Activated CD8-positive, alpha-beta memory T cell treated with anti-CD3 and anti-CD28 coated beads for 24 hours (primary cell): Measurements from ENCODE around the gene KPNB1.

ENCODE experiments used
- DNase-seq: peaks from one replicate; pipeline ENCODE4 v3.0.0-alpha.2; 2020

The KPNB1 gene

GRCh38 chr17:47638903-47639302, 10.8 kb upstream of the KPNB1 start:
- no peak for DNase-seq

DNA sequence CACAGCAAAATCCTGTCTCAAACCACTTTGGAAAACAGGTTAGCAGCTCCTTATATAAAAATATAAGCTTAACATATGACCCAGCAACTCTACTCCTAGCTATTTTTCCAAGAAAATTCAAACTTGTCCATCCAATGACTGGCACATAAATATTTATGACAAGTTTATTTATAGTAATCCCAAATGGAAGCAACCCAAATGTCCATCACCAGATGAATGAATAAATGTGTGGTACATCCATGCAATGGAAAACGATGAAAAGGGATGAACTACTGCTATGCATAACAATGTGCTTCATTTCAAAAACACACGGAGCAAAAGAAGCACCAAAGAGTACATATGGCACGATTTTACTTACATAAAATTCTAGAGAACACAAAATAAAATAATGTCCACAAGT, 9.6 kb upstream of the KPNB1 start:
- DNase-seq: no peak

- DNase-seq: no peak
These were observed 8.5 kb upstream of the KPNB1 start for GRCh38 chr17:47641202-47641601.

DNA sequence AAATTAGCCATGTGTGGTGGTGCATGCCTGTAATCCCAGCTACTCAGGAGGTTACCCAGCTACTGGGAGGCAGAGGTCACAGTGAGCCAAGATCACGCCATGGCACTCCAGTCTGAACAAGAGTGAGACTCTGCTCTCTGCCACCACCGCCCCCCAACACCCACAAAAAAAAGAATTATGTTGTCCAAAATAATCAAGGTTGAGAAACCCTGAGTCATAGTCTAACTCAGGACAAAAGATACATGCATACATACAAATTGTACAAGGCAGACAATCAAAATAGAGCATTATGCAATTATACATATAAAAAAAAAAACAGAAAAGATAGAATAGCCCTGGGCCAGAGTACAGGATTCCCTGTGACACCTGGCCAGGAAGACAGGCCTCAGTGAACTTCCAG, 6.6 kb upstream of the KPNB1 start:
- DNase-seq: no peak

GRCh38 chr17:47644324-47644723, 5.4 kb upstream of the KPNB1 start:
- DNase-seq: no peak

GRCh38 chr17:47649972-47650524, 329 bp downstream of the KPNB1 start:
- no peak for DNase-seq

- peak; percentile 94 for DNase-seq
These were observed 1.1 kb downstream of the KPNB1 start for GRCh38 chr17:47650525-47651522.

DNA sequence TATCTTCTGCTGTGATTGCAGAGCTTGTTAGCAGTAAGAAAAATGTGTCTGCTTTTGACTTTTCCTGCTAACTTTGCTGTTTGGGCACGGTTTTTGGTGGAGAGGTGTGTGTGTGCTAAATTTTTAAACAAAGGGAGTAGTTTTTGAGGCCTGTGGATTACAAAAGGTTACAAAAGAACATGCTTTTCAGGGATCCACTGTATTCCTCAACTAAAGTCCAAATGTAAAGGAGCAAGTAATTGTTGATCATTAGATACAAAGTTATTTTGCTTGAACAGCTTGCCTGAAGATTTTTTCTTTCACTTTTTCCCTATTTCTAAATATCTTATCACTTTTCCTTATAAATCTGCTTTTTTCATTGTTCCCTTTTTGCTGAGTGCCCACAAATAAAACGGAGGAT, 2.0 kb downstream of the KPNB1 start:
- no peak for DNase-seq

DNA sequence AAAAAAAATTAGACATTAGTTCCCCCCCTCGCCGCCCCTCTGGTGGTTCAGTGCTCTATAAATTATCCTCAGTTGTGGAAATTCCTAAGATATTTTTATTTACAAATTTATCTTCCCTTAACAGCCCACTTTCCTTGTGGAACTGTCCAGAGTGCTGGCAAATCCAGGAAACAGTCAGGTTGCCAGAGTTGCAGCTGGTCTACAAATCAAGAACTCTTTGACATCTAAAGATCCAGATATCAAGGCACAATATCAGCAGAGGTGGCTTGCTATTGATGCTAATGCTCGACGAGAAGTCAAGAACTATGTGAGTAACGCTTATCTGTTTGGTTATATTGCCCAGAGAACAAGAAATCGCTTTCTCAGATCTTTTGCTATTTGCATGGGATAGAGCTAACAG, 2.9 kb downstream of the KPNB1 start:
- DNase-seq: no peak

DNA sequence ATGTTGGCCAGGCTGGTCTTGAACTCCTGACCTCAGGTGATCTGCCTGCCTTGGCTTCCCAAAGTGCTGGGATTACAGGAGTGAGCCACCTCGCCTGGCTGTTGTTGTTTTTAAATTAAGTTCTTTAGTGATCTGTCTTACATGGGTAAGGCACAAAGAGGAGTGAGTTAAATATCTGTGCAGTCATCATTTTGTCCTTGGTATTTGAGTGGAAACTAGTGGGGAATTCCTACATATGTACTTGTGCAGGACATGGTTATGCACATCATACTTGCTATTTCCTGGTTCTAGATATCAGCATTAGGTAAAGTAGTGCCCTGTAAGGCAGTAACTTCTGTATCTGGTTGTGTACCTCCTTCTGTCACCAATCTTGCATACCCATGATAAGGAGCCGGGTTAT, 3.7 kb downstream of the KPNB1 start:
- no peak for DNase-seq

GRCh38 chr17:47654991-47655390, 5.3 kb downstream of the KPNB1 start:
- no peak for DNase-seq

- DNase-seq: no peak
These were observed 10.4 kb downstream of the KPNB1 start for GRCh38 chr17:47660064-47660492.

DNA sequence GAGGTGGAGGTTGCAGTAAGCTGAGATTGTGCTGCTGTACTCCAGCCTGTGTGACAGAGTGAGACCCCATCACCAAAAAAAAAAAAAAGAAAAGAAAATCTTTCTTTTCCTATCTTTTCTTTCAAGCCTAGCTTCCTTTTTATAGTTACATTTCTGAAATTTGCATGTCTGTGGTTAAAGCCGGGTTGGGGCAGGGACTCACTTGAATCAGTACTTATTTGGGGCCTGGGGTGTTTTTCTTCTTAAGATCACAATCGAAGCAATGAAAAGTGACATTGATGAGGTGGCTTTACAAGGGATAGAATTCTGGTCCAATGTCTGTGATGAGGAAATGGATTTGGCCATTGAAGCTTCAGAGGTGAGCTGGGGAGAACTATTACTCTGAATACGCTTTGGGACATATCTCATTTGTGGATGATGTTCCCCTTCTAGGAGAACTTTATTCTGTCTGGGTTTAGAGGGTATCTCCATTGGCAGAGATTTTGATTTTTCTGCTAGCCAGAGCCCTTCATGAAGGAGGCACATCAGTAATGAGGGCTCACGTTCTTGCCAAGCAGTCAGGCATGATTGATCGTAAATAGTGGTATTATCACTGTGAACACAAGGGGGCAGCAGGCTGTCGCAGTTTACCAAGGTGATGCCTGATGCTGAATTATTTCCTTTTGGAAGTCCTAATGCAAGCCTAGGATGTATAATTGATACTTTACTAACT, 14.3 kb downstream of the KPNB1 start:
- peak; percentile 72 for DNase-seq

DNA sequence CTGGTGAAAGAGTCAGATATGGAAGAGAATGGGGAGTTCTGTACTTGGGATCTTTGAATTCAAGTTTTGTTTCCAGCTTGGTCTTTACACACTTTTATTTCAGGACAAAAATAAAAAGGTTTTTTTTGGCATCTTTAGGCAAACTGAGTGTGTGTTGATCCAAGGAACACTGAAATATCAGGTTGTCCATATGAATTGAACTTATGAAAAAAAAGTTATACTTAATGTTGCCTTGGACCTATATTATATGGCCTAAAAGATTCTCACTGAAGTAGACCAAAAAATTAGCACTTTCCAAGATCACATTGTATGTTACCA, 14.9 kb downstream of the KPNB1 start:
- DNase-seq: no peak

- DNase-seq: no peak
These were observed 15.9 kb downstream of the KPNB1 start for GRCh38 chr17:47665655-47666054.

DNA sequence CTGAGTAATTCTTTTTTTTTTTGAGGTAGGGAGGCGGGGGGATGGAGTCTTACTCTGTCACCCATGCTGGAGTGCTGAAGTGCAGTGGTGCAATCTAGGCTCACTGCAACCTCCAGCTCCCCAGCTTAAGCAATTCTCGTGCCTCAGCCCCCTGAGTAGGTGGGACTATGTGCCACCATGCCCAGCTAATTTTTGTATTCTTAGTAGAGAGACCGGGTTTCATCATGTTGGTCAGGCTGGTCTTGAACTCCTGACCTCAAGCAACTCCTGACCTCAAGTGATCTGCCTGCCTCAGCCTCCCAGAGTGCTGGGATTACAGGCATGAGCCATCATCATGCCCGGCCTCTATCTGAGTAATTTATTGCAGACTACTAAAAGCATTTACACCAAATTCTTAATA, 19.4 kb downstream of the KPNB1 start:
- DNase-seq: no peak

DNA sequence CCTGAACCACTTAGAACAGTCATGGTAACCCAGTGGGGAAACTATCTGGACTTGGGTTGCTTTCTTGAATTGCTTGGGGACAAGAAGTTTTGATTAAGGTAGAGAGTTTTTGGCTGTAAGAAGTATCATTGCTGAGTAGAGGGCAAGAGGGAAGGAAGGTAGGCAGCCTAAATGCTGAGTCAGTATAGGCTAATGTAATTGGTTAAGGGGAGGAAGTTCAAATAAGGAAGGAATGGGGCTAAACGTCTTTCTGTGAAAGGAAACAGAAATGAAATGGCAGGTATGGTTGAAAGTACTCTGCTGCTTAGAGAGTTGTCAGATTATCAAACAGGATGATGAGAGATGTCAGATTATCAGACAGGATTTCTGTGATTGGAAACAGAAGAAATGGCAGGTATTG, 20.3 kb downstream of the KPNB1 start:
- no peak for DNase-seq

DNA sequence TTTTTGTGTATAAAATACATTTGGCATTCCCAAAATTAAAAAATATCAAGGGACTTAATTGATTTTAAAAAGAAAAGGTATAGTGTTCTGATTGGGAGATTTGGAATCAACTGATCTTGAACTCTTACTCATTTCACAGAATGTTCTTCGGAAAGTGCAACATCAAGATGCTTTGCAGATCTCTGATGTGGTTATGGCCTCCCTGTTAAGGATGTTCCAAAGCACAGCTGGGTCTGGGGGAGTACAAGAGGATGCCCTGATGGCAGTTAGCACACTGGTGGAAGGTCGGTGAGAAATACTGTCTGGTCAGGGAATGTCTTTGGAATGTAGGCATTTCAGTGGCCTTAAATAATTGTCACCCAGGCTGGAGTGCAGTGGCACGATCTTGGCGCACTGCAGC, 24.8 kb downstream of the KPNB1 start:
- no peak for DNase-seq

DNA sequence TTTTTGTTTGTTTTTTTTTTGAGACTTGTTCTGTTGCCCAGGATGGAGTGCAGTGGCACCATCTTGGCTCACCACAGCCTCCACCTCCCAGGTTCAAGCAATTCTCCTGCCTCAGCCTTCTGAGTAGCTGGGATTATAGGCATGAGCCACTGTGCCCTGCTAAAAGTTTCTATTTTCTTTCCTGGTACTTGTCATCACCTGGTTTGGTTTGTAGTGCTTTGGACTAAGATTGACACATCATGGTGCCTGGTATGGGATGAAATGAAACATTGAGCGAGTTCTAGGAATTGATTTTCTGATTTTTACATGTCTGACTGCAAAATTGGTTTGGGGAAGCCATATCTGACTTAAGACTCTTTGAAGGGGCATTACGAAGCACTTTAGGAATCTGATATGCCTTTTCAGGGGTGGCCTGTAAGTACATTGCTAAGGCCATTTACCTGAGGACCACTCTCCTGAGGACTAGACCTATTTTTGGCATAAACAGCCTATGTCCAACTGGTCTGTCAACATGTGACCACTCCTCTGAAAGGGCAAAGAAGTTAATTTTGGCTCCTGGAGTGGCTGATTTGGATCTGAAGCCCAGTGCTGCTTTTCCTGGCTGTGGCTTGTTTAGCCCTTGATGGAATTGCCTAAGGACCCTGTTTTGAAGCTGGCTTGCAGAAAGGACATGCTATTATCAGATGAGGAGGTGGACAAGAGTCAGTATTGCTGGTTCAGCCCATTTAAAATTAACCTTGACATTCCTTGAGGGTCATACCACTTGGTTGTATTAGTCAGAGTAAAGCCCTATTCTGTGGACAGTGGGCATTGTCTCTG, 25.9 kb downstream of the KPNB1 start:
- no peak for DNase-seq

- no peak for DNase-seq
These were observed 26.4 kb downstream of the KPNB1 start for GRCh38 chr17:47676199-47676472.

DNA sequence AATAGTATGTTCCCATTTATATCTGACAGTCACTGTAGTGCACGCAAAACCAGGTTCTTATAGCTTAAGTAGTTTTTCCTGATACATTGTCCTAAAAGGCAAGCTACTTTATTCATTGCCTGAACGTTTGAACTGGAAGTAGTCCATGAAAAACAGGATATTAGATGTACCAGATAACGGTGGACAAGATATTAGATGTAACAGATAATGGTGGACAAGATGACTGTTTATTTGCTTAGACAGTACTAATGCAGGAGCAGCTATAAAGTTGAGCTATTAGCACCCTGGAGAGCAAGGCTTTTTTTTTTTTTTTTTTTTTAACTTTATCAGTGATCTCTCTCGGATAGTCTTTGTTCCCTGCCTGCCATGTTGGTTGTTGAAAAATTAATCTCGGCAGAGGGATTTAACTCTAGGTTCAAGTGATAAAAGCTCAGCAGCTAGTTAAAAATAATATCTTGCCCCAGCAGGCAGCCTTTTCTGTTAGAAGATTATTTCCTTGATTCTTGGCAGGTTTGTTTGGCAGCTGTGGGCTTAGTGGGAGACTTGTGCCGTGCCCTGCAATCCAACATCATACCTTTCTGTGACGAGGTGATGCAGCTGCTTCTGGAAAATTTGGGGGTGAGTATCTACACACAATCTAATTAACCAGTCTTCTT, 26.9 kb downstream of the KPNB1 start:
- no peak for DNase-seq

DNA sequence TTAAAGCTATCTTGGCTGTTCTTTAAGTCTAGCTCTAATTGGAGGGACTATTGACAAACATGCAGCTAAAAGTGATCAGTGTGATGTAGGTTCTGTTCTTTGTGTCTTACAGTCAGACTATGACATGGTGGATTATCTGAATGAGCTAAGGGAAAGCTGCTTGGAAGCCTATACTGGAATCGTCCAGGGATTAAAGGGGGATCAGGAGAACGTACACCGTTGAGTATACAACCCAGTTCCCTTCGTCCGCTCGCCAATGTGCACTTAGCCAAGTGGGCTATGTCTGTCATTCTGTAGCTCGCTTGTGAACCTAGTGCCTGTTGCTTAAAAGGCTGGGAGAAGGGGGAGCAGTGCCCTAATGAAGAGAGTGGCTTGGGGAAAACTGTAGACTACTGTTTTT, 28.5 kb downstream of the KPNB1 start:
- no peak for DNase-seq

GRCh38 chr17:47682138-47682537, 32.4 kb downstream of the KPNB1 start:
- DNase-seq: no peak
